Measurements from ENCODE around the gene UPK1A. TPM values are rescaled to one million over a fixed set of nuclear protein-coding genes. Genes with fewer than 3 reads are reported as not detected.

UPK1A gene
- total and polyA plus RNA-seq, 2 of the 8 experiments (the other 6 are each of a cell fraction or from before 2014, with no cell fraction given) = 0.56 to 9.9 TPM

GRCh38 chr19:35722897-35723296 lies 56.6 kb downstream of the UPK1A start (continued):
- TF ChIP-seq JUND (IDR thresholded peaks at IDR 0.05; ENCODE audit: low read length) = no peak
- no peak for TF ChIP-seq SIN3A (conservative IDR thresholded peaks at IDR 0.05 in 1 of 2, IDR thresholded peaks at IDR 0.05 in 1 of 2; ENCODE audit: low read depth in 1 of 2, low read length in 2 of 2)
- TF ChIP-seq CREB1 (IDR thresholded peaks at IDR 0.05) = no peak
- no peak for TF ChIP-seq USF2 (IDR thresholded peaks at IDR 0.05; ENCODE audit: low read length)
- TF ChIP-seq TCF12 (IDR thresholded peaks at IDR 0.05; ENCODE audit: low read depth, low read length) = no peak

Data from H1 (cell line).